Endothelial cell (in vitro differentiated cells): Measurements from ENCODE around the gene SLAMF8. TPM values are rescaled to one million over a fixed set of nuclear protein-coding genes. Genes with fewer than 3 reads are reported as not detected.

Experiments
- DNase-seq: peaks from one replicate; pipeline ENCODE4 v3.0.0; 2021; ENCODE audit warnings: low spot score
- H3K27ac Mint-ChIP-seq: one replicate; pipeline ENCODE4 v1.8.0; 2021; ENCODE audit warnings: mixed read lengths, inconsistent platforms; ENCODE audit not compliant: unreplicated experiment
- H3K27me3 Mint-ChIP-seq: one replicate; pipeline ENCODE4 v1.8.0; 2021; ENCODE audit warnings: mild to moderate bottlenecking, moderate library complexity, mixed read lengths, inconsistent platforms; ENCODE audit not compliant: unreplicated experiment
- H3K36me3 Mint-ChIP-seq: one replicate; pipeline ENCODE4 v1.8.0; 2021; ENCODE audit warnings: mild to moderate bottlenecking, low read depth, mixed read lengths, inconsistent platforms; ENCODE audit not compliant: unreplicated experiment
- H3K4me1 Mint-ChIP-seq: one replicate; pipeline ENCODE4 v1.8.0; 2021; ENCODE audit warnings: mild to moderate bottlenecking, mixed read lengths, inconsistent platforms; ENCODE audit not compliant: unreplicated experiment
- H3K4me3 Mint-ChIP-seq: one replicate; pipeline ENCODE4 v1.8.0; 2021; ENCODE audit warnings: mild to moderate bottlenecking, mixed read lengths, inconsistent platforms; ENCODE audit not compliant: unreplicated experiment
- H3K9me3 Mint-ChIP-seq: one replicate; pipeline ENCODE4 v1.8.0; 2021; ENCODE audit warnings: mixed read lengths, inconsistent platforms; ENCODE audit not compliant: unreplicated experiment
- CTCF ChIP-seq: fragments of 200-600 bp; sonication (generic); IDR thresholded peaks from one replicate; pipeline ENCODE4 v1.5.0; 2021; ENCODE audit warnings: antibody characterized with exemption; ENCODE audit not compliant: unreplicated experiment
- total RNA-seq: library from RNA; stranded (reverse); fragmentation: NEBNext Ultra II Directional; extraction: Animal tissue kit (Norgen Biotek cat#: 25700); gene quantifications from one replicate; pipeline ENCODE4 v1.2.1, GENCODE V29; 2021; ENCODE audit not compliant: unreplicated experiment

Gene SLAMF8
- total RNA-seq, 1 donor from 2014 or later, result not detected

- H3K36me3 Mint-ChIP-seq, result no peaks in the 10 kb centered on the region
- DNase-seq, result no peak
- peaks cover 9% of the 10 kb centered on the region for H3K27me3 Mint-ChIP-seq
- H3K27ac Mint-ChIP-seq, result no peak overlapping the region
- H3K4me3 Mint-ChIP-seq, result no peak overlapping the region
- no peak for TF ChIP-seq CTCF
- H3K4me1 Mint-ChIP-seq, result peaks cover 4% of the 10 kb centered on the region
- H3K9me3 Mint-ChIP-seq, result no peaks in the 10 kb centered on the region
These were observed 37.6 kb downstream of the SLAMF8 start for GRCh38 chr1:159864262-159864661.

GRCh38 chr1:159866066-159866465 lies 39.4 kb downstream of the SLAMF8 start:
- Mint-ChIP-seq H3K4me1 (peaks cover 4% of the 10 kb centered on the region), H3K27ac (no peak overlapping the region), H3K9me3 (no peaks in the 10 kb centered on the region), H3K36me3 (no peaks in the 10 kb centered on the region), H3K4me3 (no peak overlapping the region), H3K27me3 (peaks cover 11% of the 10 kb centered on the region)
- TF ChIP-seq CTCF, result no peak
- no peak for DNase-seq

- peaks cover 4% of the 10 kb centered on the region for H3K36me3 Mint-ChIP-seq
- peaks cover 11% of the 10 kb centered on the region for H3K27me3 Mint-ChIP-seq
- no peaks in the 10 kb centered on the region for H3K9me3 Mint-ChIP-seq
- peaks cover 4% of the 10 kb centered on the region for H3K4me1 Mint-ChIP-seq
- no peak for TF ChIP-seq CTCF
- DNase-seq, result no peak
- H3K4me3 Mint-ChIP-seq, result no peak overlapping the region
- no peak overlapping the region for H3K27ac Mint-ChIP-seq
These were observed 40.4 kb downstream of the SLAMF8 start for GRCh38 chr1:159866905-159867663.

- Mint-ChIP-seq H3K27ac (no peak overlapping the region), H3K36me3 (peaks cover 4% of the 10 kb centered on the region), H3K4me1 (peaks cover 4% of the 10 kb centered on the region), H3K9me3 (no peaks in the 10 kb centered on the region), H3K4me3 (no peak overlapping the region), H3K27me3 (peaks cover 11% of the 10 kb centered on the region)
- DNase-seq, result no peak
- TF ChIP-seq CTCF, result no peak
These were observed 41.0 kb downstream of the SLAMF8 start for GRCh38 chr1:159867664-159868026.

- no peak for TF ChIP-seq CTCF
- no peak for DNase-seq
- Mint-ChIP-seq H3K9me3 (no peaks in the 10 kb centered on the region), H3K27ac (no peak overlapping the region), H3K4me1 (peaks cover 7% of the 10 kb centered on the region), H3K27me3 (peaks cover 11% of the 10 kb centered on the region), H3K36me3 (peaks cover 4% of the 10 kb centered on the region), H3K4me3 (no peak overlapping the region)
These were observed 42.1 kb downstream of the SLAMF8 start for GRCh38 chr1:159868766-159869165.
